K562 (cell line): ENCODE measurements around the gene NUP43. TPM values are rescaled to one million over a fixed set of nuclear protein-coding genes. Genes with fewer than 3 reads are reported as not detected.

Experiments used
- ARHGAP35 ChIP-seq: fragments of 450-650 bp; IDR thresholded peaks from 2 replicates; pipeline ENCODE4 v1.6.1; 2018; ENCODE audit not compliant: partially characterized antibody
- ARID3B ChIP-seq: fragments of 250-450 bp; sonication (Bioruptor Pico); IDR thresholded peaks from 2 replicates; pipeline ENCODE4 v1.4.0; 2020; ENCODE audit warnings: borderline replicate concordance
- ATF1 ChIP-seq, 2 experiments: fragments of 450-650 bp in 1 of 2; IDR thresholded peaks; 2 replicates each; pipeline ENCODE4 v1.6.1; 2016; ENCODE audit warnings: missing compliant biosample characterization in 1 of 2, missing genetic modification characterization in 1 of 2
- CBX2 ChIP-seq: fragments of 200-600 bp; sonication (generic); IDR thresholded peaks from one replicate; pipeline ENCODE4 v1.6.1; 2012; ENCODE audit warnings: mild to moderate bottlenecking, low read length, inconsistent platforms; ENCODE audit not compliant: insufficient read depth, poor library complexity, severe bottlenecking
- DPF2 ChIP-seq: fragments of 450-650 bp; IDR thresholded peaks from 2 replicates; pipeline ENCODE4 v1.6.1; 2016
- ELK1 ChIP-seq: sonication (generic); formaldehyde crosslinking; IDR thresholded peaks from 2 replicates; pipeline ENCODE4 v1.8.1; 2022; ENCODE audit warnings: missing genetic modification reagents
- ILF3 ChIP-seq: fragments of 450-650 bp; IDR thresholded peaks from 2 replicates; pipeline ENCODE4 v1.6.1; 2018; ENCODE audit warnings: antibody characterized with exemption, mild to moderate bottlenecking, moderate library complexity, borderline replicate concordance
- MAZ ChIP-seq, 2 experiments: fragments of 450-650 bp in 1 of 2; sonication (generic) in 1 of 2; formaldehyde crosslinking; IDR thresholded peaks in 1 of 2; conservative IDR thresholded peaks in 1 of 2; 2 replicates each; pipeline versions ENCODE4 v1.4.0 to v1.5.0; 2020; ENCODE audit warnings: mild to moderate bottlenecking in 1 of 2, missing genetic modification reagents in 1 of 2
- MTA3 ChIP-seq: fragments of 450-650 bp; formaldehyde crosslinking; IDR thresholded peaks from 2 replicates; pipeline ENCODE4 v1.6.1; 2017; ENCODE audit warnings: mild to moderate bottlenecking, borderline replicate concordance
- PKNOX1 ChIP-seq: fragments of 450-650 bp; IDR thresholded peaks from 2 replicates; pipeline ENCODE4 v1.6.1; 2016
- PML ChIP-seq: IDR thresholded peaks from 2 replicates; pipeline ENCODE4 v1.6.1; 2012; ENCODE audit warnings: low read length, inconsistent platforms
- POLR2G ChIP-seq: fragments of 200-400 bp; formaldehyde crosslinking; IDR thresholded peaks from 2 replicates; pipeline ENCODE4 v1.6.1; 2017; ENCODE audit warnings: low read depth, mild to moderate bottlenecking, antibody characterized with exemption, low read length, moderate library complexity
- PPARD ChIP-seq: fragments of 250-450 bp; sonication (Bioruptor Pico); IDR thresholded peaks from 2 replicates; pipeline ENCODE4 v1.8.0; 2022; ENCODE audit warnings: inconsistent platforms, mild to moderate bottlenecking, moderate library complexity
- RAD51 ChIP-seq: fragments of 450-650 bp; IDR thresholded peaks from 2 replicates; pipeline ENCODE4 v1.7.1; 2016; ENCODE audit warnings: low read depth, mild to moderate bottlenecking, borderline replicate concordance
- RBM39 ChIP-seq: fragments of 200-400 bp; formaldehyde crosslinking; optimal IDR thresholded peaks from 2 replicates; pipeline ENCODE3; 2018; ENCODE audit warnings: low read depth, low read length
- SETDB1 ChIP-seq: IDR thresholded peaks from one replicate; pipeline ENCODE4 v1.6.1; 2012; ENCODE audit warnings: low read length, control low read depth, inconsistent platforms
- SP2 ChIP-seq: IDR thresholded peaks from 2 replicates; pipeline ENCODE4 v1.6.1; 2011; ENCODE audit warnings: mild to moderate bottlenecking, low read depth, low read length, moderate library complexity; ENCODE audit not compliant: poor library complexity, severe bottlenecking; ENCODE audit errors: extremely low read depth
- TEAD4 ChIP-seq, 2 experiments: sonication (generic) in 1 of 2; formaldehyde crosslinking in 1 of 2; IDR thresholded peaks; 2 replicates each; pipeline versions ENCODE4 v1.6.1 to v1.8.0; 2012 to 2022; ENCODE audit warnings: borderline replicate concordance in 1 of 2, inconsistent platforms in 1 of 2, low read length in 1 of 2, mild to moderate bottlenecking in 1 of 2, missing genetic modification reagents in 1 of 2
- ZBTB9 ChIP-seq: fragments of 450-650 bp; formaldehyde crosslinking; IDR thresholded peaks from 2 replicates; pipeline ENCODE4 v1.4.0; 2020; ENCODE audit warnings: mild to moderate bottlenecking, moderate library complexity
- ZNF212 ChIP-seq: fragments of 450-650 bp; formaldehyde crosslinking; IDR thresholded peaks from 2 replicates; pipeline ENCODE4 v1.4.0; 2020; ENCODE audit warnings: mild to moderate bottlenecking
- ZNF224 ChIP-seq: sonication (generic); formaldehyde crosslinking; IDR thresholded peaks from 2 replicates; pipeline ENCODE4 v1.8.0; 2022; ENCODE audit warnings: mild to moderate bottlenecking, missing genetic modification reagents
- polyA plus RNA-seq, 8 experiments: library from polyadenylated mRNA; depleted of rRNA in 4 of 8; stranded (reverse) in 5 of 8; unstranded in 3 of 8; fragments of >200 nt; fragmentation: Nextera tagmentation in 2 of 8; fragmentation: Illumina TruSeq in 1 of 8; extraction: Ambion mirVana in 2 of 8; extraction: Trizol in 1 of 8; gene quantifications; 2 replicates each; pipeline versions ENCODE4 v1.2.1 to v1.2.3, GENCODE V29; 2011 to 2014; ENCODE audit warnings: inconsistent platforms in 1 of 8, missing spikeins in 1 of 8
- total RNA-seq, 7 experiments: library from RNA; depleted of rRNA in 6 of 7; stranded (reverse); fragments of >200 nt in 6 of 7; fragmentation: Illumina TruSeq in 2 of 7; extraction: Trizol in 2 of 7; gene quantifications; 2 replicates each; pipeline versions ENCODE4 v1.2.1 to v1.2.3, GENCODE V29; 2011 to 2021; ENCODE audit warnings: low replicate concordance in 1 of 7

NUP43 gene
- total and polyA plus RNA-seq, 9 of the 15 experiments (the other 6 are each of a cell fraction or from before 2014, with no cell fraction given): 28.9 to 136 (median 67.4) TPM

- TF ChIP-seq PPARD (CRISPR knock-in tag): no peak
- TF ChIP-seq ZNF224 (CRISPR knock-in tag): peak; percentile 72; the same call in 1 of the 2 replicates
- TF ChIP-seq ARHGAP35: no peak
- peak; percentile 67; the same call in 1 of the 2 replicates for TF ChIP-seq ILF3
- TF ChIP-seq RAD51: 0 out of 2 replicates have a peak, but pooled peaks have one; percentile 6
- no peak for TF ChIP-seq TEAD4 (IDR thresholded peaks at IDR 0.05; ENCODE audit: low read length)
- 0 out of 2 replicates have a peak, but pooled peaks have one; percentile 24 for TF ChIP-seq TEAD4 (CRISPR knock-in tag; IDR thresholded peaks at IDR 0.05; ENCODE audit: borderline replicate concordance)
- peak; percentile 85; the same call in 1 of the 2 replicates for TF ChIP-seq MTA3
- TF ChIP-seq ZNF212 (CRISPR knock-in tag): 0 out of 2 replicates have a peak, but pooled peaks have one; percentile 61
- TF ChIP-seq ARID3B (CRISPR knock-in tag): peak; percentile 54; the same call in 1 of the 2 replicates
- TF ChIP-seq SP2: no peak
- no peak for TF ChIP-seq RBM39
- TF ChIP-seq ATF1 (CRISPR knock-in tag; IDR thresholded peaks at IDR 0.05): no peak
- TF ChIP-seq ATF1 (tag; IDR thresholded peaks at IDR 0.05): peak; percentile 77
- TF ChIP-seq ZBTB9 (CRISPR knock-in tag): peak; percentile 91
- TF ChIP-seq ELK1 (CRISPR knock-in tag): peak; percentile 84; the same call in 1 of the 2 replicates
- TF ChIP-seq SETDB1: no peak
- no peak for TF ChIP-seq PKNOX1
- peak; percentile 82 for TF ChIP-seq DPF2
- peak; percentile 75; the same call in 1 of the 2 replicates for TF ChIP-seq PML
- TF ChIP-seq CBX2: no peak
- TF ChIP-seq POLR2G: peak; percentile 99
- peak; percentile 93 to 97 for TF ChIP-seq MAZ (CRISPR knock-in tag; conservative IDR thresholded peaks at IDR 0.05 in 1 of 2, IDR thresholded peaks at IDR 0.05 in 1 of 2)
Observed at GRCh38 chr6:149717588-149718458, 28.5 kb downstream of the NUP43 start, which contains the start of gene LATS1 (continued).
